H1 (cell line): Measurements from ENCODE around the gene DERL2. TPM values are rescaled to one million over a fixed set of nuclear protein-coding genes. Genes with fewer than 3 reads are reported as not detected.

ENCODE experiments used
- ATF3 ChIP-seq: IDR thresholded peaks from 2 replicates; pipeline ENCODE4 v1.6.1; 2011; ENCODE audit warnings: low read depth, mild to moderate bottlenecking, low read length; ENCODE audit not compliant: insufficient read depth
- BACH1 ChIP-seq: IDR thresholded peaks from 2 replicates; pipeline ENCODE4 v1.6.1; 2012; ENCODE audit warnings: low read length, improper control_type of control experiment
- CREB1 ChIP-seq: IDR thresholded peaks from 2 replicates; pipeline ENCODE4 v1.6.1; 2012; ENCODE audit warnings: inconsistent platforms
- E2F6 ChIP-seq: IDR thresholded peaks from 2 replicates; pipeline ENCODE4 v1.6.1; 2012; ENCODE audit warnings: inconsistent platforms
- GABPA ChIP-seq: IDR thresholded peaks from 2 replicates; pipeline ENCODE4 v1.6.1; 2011; ENCODE audit warnings: mild to moderate bottlenecking, low read length, moderate library complexity, borderline replicate concordance; ENCODE audit not compliant: insufficient read depth
- JUND ChIP-seq: IDR thresholded peaks from 2 replicates; pipeline ENCODE4 v1.6.1; 2011; ENCODE audit warnings: mild to moderate bottlenecking, improper control_type of control experiment, low read length
- KDM1A ChIP-seq: fragments of 200-600, 300-600 bp; sonication (generic); IDR thresholded peaks from 2 replicates; pipeline ENCODE4 v1.7.1; 2016; ENCODE audit warnings: mild to moderate bottlenecking, low read length, borderline replicate concordance
- MAFK ChIP-seq: IDR thresholded peaks from 2 replicates; pipeline ENCODE4 v1.6.1; 2012; ENCODE audit warnings: low read depth, mild to moderate bottlenecking, improper control_type of control experiment, low read length
- NANOG ChIP-seq: IDR thresholded peaks from 2 replicates; pipeline ENCODE4 v1.6.1; 2011; ENCODE audit warnings: low read length, low read depth, mild to moderate bottlenecking, inconsistent platforms; ENCODE audit not compliant: insufficient read depth, poor library complexity, severe bottlenecking
- NRF1 ChIP-seq: IDR thresholded peaks from 2 replicates; pipeline ENCODE4 v1.6.1; 2011; ENCODE audit warnings: mild to moderate bottlenecking, low read depth, low read length, improper control_type of control experiment
- RAD21 ChIP-seq, 2 experiments: IDR thresholded peaks in 1 of 2; conservative IDR thresholded peaks in 1 of 2; 2 replicates each; pipeline ENCODE4 v1.6.1; 2011; ENCODE audit warnings: low read depth in 2 of 2, low read length in 2 of 2, improper control_type of control experiment in 1 of 2, inconsistent platforms in 1 of 2, mild to moderate bottlenecking in 1 of 2, moderate library complexity in 1 of 2
- SAP30 ChIP-seq: fragments of 300-600 bp; sonication (generic); IDR thresholded peaks from 2 replicates; pipeline ENCODE4 v1.7.1; 2012; ENCODE audit warnings: low read length, moderate library complexity, mild to moderate bottlenecking, inconsistent platforms; ENCODE audit not compliant: insufficient read depth, insufficient replicate concordance
- SP2 ChIP-seq: IDR thresholded peaks from 2 replicates; pipeline ENCODE4 v1.6.1; 2012; ENCODE audit warnings: mild to moderate bottlenecking, low read length, inconsistent platforms
- SP4 ChIP-seq: IDR thresholded peaks from 2 replicates; pipeline ENCODE4 v1.6.1; 2012; ENCODE audit warnings: low read length, inconsistent platforms
- SRF ChIP-seq: IDR thresholded peaks from 2 replicates; pipeline ENCODE4 v1.6.1; 2011; ENCODE audit warnings: mild to moderate bottlenecking, low read depth, low read length, moderate library complexity
- TAF1 ChIP-seq: IDR thresholded peaks from 2 replicates; pipeline ENCODE4 v1.6.1; 2011; ENCODE audit warnings: mild to moderate bottlenecking, low read depth, low read length
- YY1 ChIP-seq: IDR thresholded peaks from 2 replicates; pipeline ENCODE4 v1.6.1; 2011; ENCODE audit warnings: low read depth, mild to moderate bottlenecking, low read length
- ZNF274 ChIP-seq: IDR thresholded peaks from 2 replicates; pipeline ENCODE4 v1.7.0; 2012; ENCODE audit warnings: low read length, borderline replicate concordance; ENCODE audit errors: extremely low read depth
- polyA plus RNA-seq, 7 experiments: library from polyadenylated mRNA; depleted of rRNA in 3 of 7; stranded (reverse) in 5 of 7; unstranded in 2 of 7; fragments of >200 nt in 5 of 7; fragments of 200-250 nt in 2 of 7; gene quantifications; 1 replicate in 5 of 7; 2 replicates in 1 of 7; 4 replicates in 1 of 7; pipeline versions ENCODE4 v1.2.1 to v1.2.3, GENCODE V29; 2011 to 2013; ENCODE audit warnings: missing spikeins in 2 of 7, mixed read lengths in 2 of 7
- total RNA-seq: library from RNA; stranded (reverse); fragmentation: NEBNext Ultra II Directional; extraction: Animal tissue kit (Norgen Biotek cat#: 25700); gene quantifications from 2 replicates; pipeline ENCODE4 v1.2.1, GENCODE V29; 2021

Gene DERL2
- total and polyA plus RNA-seq, 2 of the 8 experiments (the other 6 are each of a cell fraction or from before 2014, with no cell fraction given), result 55.3 to 58.4 TPM

GRCh38 chr17:5535436-5535835 lies 49.5 kb upstream of the DERL2 start (continued):
- TF ChIP-seq TAF1 (no peak), KDM1A (no peak), ATF3 (no peak), BACH1 (no peak), JUND (no peak), SP2 (no peak), SRF (no peak), GABPA (no peak), CREB1 (no peak), YY1 (no peak), ZNF274 (no peak), E2F6 (no peak), NRF1 (no peak), SAP30 (no peak), SP4 (no peak), RAD21 (IDR thresholded peaks at IDR 0.05 in 1 of 2, conservative IDR thresholded peaks at IDR 0.05 in 1 of 2; ENCODE audit: low read depth in 2 of 2, low read length in 2 of 2) (no peak), NANOG (no peak), MAFK (no peak)
- TF ChIP-seq, all 59 proteins: peak for 0
